Measurements from ENCODE around the gene RALB. TPM values are rescaled to one million over a fixed set of nuclear protein-coding genes. Genes with fewer than 3 reads are reported as not detected.

Gene RALB
- total and polyA plus RNA-seq, 7 experiments from 2014 or later, result 8.7 to 119 (median 25.9) TPM

- intact Hi-C loops (cut with micrococcal nuclease), result loop anchor here (2.0 to 10.0 kb wide), 3 partner anchors 94 to 328 kb away; partner anchors contain the start of gene EPB41L5 (in 1 of the 2)
- DNase-seq (no peak), ATAC-seq (no peak)
- H3K27ac ChIP-seq (ENCODE audit: low read depth, low read length), result no peak overlapping the region
- CTCF ChIA-PET, result no interaction called here
- H3K9me3 Mint-ChIP-seq, result peaks cover 0 to 2% (median 0%) of the 10 kb centered on the region in 11 donors
- peaks cover 5 to 45% of the 10 kb centered on the region in 2 donors for H3K27me3 ChIP-seq (ENCODE audit: control insufficient read depth in 2 of 2, insufficient read depth in 2 of 2, low read length in 2 of 2)
- peaks cover 9 to 11% of the 10 kb centered on the region in 2 donors for H3K4me1 ChIP-seq (ENCODE audit: control insufficient read depth in 2 of 2, insufficient read depth in 2 of 2, low read length in 2 of 2)
- POLR2A ChIA-PET, result no interaction called here
- H3K9me3 ChIP-seq (ENCODE audit: control insufficient read depth in 2 of 3, low read length in 3 of 3), result no peaks in the 10 kb centered on the region
- no peak overlapping the region for H3K4me3 ChIP-seq (ENCODE audit: low read length)
- peaks cover 0 to under 1% (median 0%) of the 10 kb centered on the region in 5 donors for H3K36me3 Mint-ChIP-seq
- H3K27me3 Mint-ChIP-seq, result peaks cover 38 to 69% (median 47%) of the 10 kb centered on the region in 5 donors
- no peak overlapping the region for H3K27ac Mint-ChIP-seq
- peaks cover 11 to 22% (median 20%) of the 10 kb centered on the region in 7 donors for H3K4me1 Mint-ChIP-seq
- no peaks in the 10 kb centered on the region for H3K36me3 ChIP-seq (ENCODE audit: control insufficient read depth in 2 of 3, insufficient read depth in 3 of 3, low read length in 3 of 3)
- peak overlapping the region in 6 of 10 donors; percentile 32 to 79 (median 68) for H3K4me3 Mint-ChIP-seq
These were observed 89.8 kb downstream of the RALB start for GRCh38 chr2:120342446-120342845.

- no peaks in the 10 kb centered on the region for H3K36me3 ChIP-seq (ENCODE audit: control insufficient read depth in 2 of 3, insufficient read depth in 3 of 3, low read length in 3 of 3)
- intact Hi-C loops (cut with micrococcal nuclease), result loop anchor here (1.0 to 10.0 kb wide), 7 partner anchors 94 to 337 kb away; partner anchors contain the start of gene EPB41L5 (in 1 of the 2)
- Mint-ChIP-seq H3K36me3 (no peaks in the 10 kb centered on the region), H3K4me1 (peaks cover 9 to 26% (median 22%) of the 10 kb centered on the region in 7 donors), H3K4me3 (peak overlapping the region; percentile 14 to 79 (median 69)), H3K27ac (peak overlapping the region in 1 of 9 donors; percentile 21), H3K27me3 (peaks cover 41 to 72% (median 51%) of the 10 kb centered on the region in 5 donors), H3K9me3 (peaks cover 0 to 2% (median 0%) of the 10 kb centered on the region in 11 donors)
- DNase-seq (no peak), ATAC-seq (no peak)
- H3K27me3 ChIP-seq (ENCODE audit: control insufficient read depth in 2 of 2, insufficient read depth in 2 of 2, low read length in 2 of 2), result peaks cover 5 to 45% of the 10 kb centered on the region in 2 donors
- ChIA-PET CTCF (no interaction called here), POLR2A (no interaction called here)
- H3K27ac ChIP-seq (ENCODE audit: low read depth, low read length), result no peak overlapping the region
- H3K9me3 ChIP-seq (ENCODE audit: control insufficient read depth in 2 of 3, low read length in 3 of 3), result no peaks in the 10 kb centered on the region
- H3K4me3 ChIP-seq (ENCODE audit: low read length), result no peak overlapping the region
- H3K4me1 ChIP-seq (ENCODE audit: control insufficient read depth in 2 of 2, insufficient read depth in 2 of 2, low read length in 2 of 2), result peaks cover 9 to 15% of the 10 kb centered on the region in 2 donors
These were observed 90.4 kb downstream of the RALB start for GRCh38 chr2:120343100-120343432.

- POLR2A ChIA-PET, result no interaction called here
- no peak overlapping the region for H3K27ac ChIP-seq (ENCODE audit: low read depth, low read length)
- no peak overlapping the region for H3K27ac Mint-ChIP-seq
- H3K4me1 Mint-ChIP-seq, result peaks cover 9 to 26% (median 22%) of the 10 kb centered on the region in 7 donors
- H3K4me3 Mint-ChIP-seq, result peak overlapping the region; percentile 45 to 79 (median 69)
- ATAC-seq (peak; percentile 64), DNase-seq (peak in 8 of 9 donors; percentile 37 to 66 (median 48))
- H3K27me3 ChIP-seq (ENCODE audit: control insufficient read depth in 2 of 2, insufficient read depth in 2 of 2, low read length in 2 of 2), result peaks cover 5 to 40% of the 10 kb centered on the region in 2 donors
- peaks cover 0 to 2% (median 0%) of the 10 kb centered on the region in 11 donors for H3K9me3 Mint-ChIP-seq
- H3K9me3 ChIP-seq (ENCODE audit: control insufficient read depth in 2 of 3, low read length in 3 of 3), result no peaks in the 10 kb centered on the region
- H3K36me3 ChIP-seq (ENCODE audit: control insufficient read depth in 2 of 3, insufficient read depth in 3 of 3, low read length in 3 of 3), result no peaks in the 10 kb centered on the region
- H3K27me3 Mint-ChIP-seq, result peaks cover 41 to 72% (median 51%) of the 10 kb centered on the region in 5 donors
- intact Hi-C loops (cut with micrococcal nuclease), result loop anchor here (1.0 to 10.0 kb wide), 7 partner anchors 93 to 337 kb away; partner anchors contain the start of gene EPB41L5 (in 1 of the 2)
- CTCF ChIA-PET, result no interaction called here
- H3K4me1 ChIP-seq (ENCODE audit: control insufficient read depth in 2 of 2, insufficient read depth in 2 of 2, low read length in 2 of 2), result peaks cover 9 to 15% of the 10 kb centered on the region in 2 donors
- no peaks in the 10 kb centered on the region for H3K36me3 Mint-ChIP-seq
- peak overlapping the region; percentile 13 for H3K4me3 ChIP-seq (ENCODE audit: low read length)
These were observed 90.9 kb downstream of the RALB start for GRCh38 chr2:120343433-120344105.

Other genes starting within 250 kb of the RALB start
- 1 to 10 TPM; 2.2 to 9.3 (median 6.8) TPM for gene EPB41L5, start 239.8 kb upstream of the RALB start, total RNA-seq
- gene EPB41L5, start 239.8 kb upstream of the RALB start, polyA plus RNA-seq, result 1 to 10 TPM; 3.9 to 4.8 TPM
- 10 to 100 TPM; 14.9 to 36.8 (median 19.5) TPM for gene TMEM185B, start 29.5 kb upstream of the RALB start, total RNA-seq
- 10 to 100 TPM; 17.9 to 19.6 TPM for gene TMEM185B, start 29.5 kb upstream of the RALB start, polyA plus RNA-seq
- gene INHBB, start 93.3 kb downstream of the RALB start, total RNA-seq, result not detected
- gene INHBB, start 93.3 kb downstream of the RALB start, polyA plus RNA-seq, result not detected

Measured in naive thymus-derived CD4-positive, alpha-beta T cell (primary cell).